HG03520 (cell line): ENCODE data around the gene ARG1.

Experiments
- ATAC-seq: cut with Tn5 transposase; IDR thresholded peaks from one replicate; pipeline ENCODE4 v1.9.1; 2021; ENCODE audit warnings: mild to moderate bottlenecking, moderate library complexity; ENCODE audit not compliant: unreplicated experiment

Gene ARG1

DNA sequence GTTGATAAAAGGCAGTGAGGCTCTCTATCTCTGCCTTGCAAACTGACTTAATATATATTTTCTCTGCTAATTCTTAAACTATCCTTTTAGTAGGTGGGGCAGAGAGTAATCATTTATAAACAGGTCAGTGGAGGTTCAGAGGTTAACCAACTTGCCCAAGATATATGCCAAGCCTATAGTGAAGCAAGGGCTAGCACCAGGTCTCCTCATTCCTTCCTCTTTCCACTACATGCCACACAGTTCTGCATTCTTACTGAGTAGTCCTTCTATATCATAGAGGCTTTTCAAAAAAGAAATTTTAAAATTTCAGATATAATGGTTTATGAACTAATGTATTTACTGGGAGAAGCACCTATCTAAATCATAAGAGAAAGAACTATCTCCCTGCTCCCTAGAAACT lies 8.5 kb downstream of the ARG1 start:
- ATAC-seq, result no peak

- ATAC-seq, result no peak
Observed at GRCh38 chr6:131586543-131586942, 13.5 kb downstream of the ARG1 start.

- ATAC-seq, result no peak
Observed at GRCh38 chr6:131587909-131588308, 14.9 kb downstream of the ARG1 start.

GRCh38 chr6:131588643-131589042 lies 15.6 kb downstream of the ARG1 start:
- ATAC-seq, result no peak

- no peak for ATAC-seq
Observed at GRCh38 chr6:131592935-131593334, 19.9 kb downstream of the ARG1 start.

GRCh38 chr6:131594074-131594473 lies 21.0 kb downstream of the ARG1 start:
- no peak for ATAC-seq

GRCh38 chr6:131597446-131597845 lies 24.4 kb downstream of the ARG1 start:
- ATAC-seq, result no peak

GRCh38 chr6:131600716-131601115 lies 27.7 kb downstream of the ARG1 start:
- ATAC-seq, result no peak

GRCh38 chr6:131602781-131603312 lies 29.8 kb downstream of the ARG1 start:
- no peak for ATAC-seq

- no peak for ATAC-seq
Observed at GRCh38 chr6:131613296-131613925, 40.4 kb downstream of the ARG1 start.

DNA sequence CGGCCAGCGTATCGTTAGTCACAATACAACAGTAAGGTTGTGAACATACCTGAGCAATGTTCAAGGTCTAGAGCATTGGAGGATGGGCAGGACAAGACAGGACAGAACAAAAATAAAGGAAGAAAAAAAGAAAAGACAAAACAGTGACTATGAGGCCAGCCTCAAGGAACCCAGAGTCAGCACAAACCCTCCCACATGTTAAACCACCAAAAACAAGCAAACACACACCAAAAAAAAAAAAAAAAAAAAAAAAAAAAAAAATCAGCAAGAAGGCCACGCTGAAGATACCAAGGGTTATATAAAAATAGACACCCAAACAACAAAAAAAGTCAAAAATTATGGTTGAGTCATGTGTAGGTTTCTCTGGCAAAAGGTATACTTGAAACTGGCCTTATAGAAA lies 42.2 kb downstream of the ARG1 start:
- ATAC-seq, result no peak

DNA sequence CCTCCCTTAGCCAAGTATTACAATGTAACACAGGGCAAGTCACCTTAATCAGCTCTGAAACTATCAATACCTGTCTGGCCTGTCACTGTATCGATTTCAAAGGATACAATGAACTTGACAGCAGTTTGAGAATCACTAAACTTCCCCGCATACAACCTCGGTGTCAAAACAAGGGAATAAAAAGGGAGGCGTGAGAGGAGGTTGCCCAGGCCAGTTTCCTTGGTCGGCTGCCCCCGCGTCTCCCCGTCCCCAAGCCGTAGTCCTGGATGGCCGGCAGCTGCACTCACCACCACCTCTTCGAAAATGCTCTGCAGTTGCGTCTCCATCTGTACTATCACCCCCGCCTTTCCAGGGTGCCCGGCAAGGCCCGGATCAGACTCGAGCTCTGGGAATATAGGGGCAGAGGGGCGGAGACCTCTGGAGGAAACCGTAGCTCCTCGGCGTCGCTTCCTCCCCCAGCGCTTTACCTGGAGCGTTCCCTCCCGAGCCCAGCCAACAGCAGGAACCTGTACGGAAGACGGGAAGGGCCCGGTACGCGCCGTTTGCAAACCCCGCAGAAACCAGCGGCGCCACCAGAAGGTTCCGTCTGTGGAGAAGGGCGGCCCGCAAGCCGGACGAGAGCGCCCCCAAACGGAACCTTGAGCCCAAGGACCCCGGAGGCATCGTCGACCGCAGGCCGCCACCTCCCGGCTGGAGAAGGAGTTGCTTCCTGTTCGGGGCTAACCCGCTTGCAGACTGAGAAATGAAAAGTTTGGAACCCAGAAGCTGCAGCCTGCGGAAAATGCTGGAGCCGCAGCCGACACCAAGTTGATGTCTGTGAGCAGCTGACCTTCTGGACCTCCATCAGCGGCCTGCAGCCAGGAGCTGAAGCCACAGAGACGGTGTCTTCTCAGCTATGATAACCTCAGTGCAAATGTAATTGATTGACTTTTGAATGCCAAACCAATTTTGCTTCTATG lies 55.0 kb downstream of the ARG1 start, which contains the start of gene MED23:
MED23 (minus strand) TSS at position 519 of the 959 bp plus-strand sequence; CDS start at position 326, 193 bp downstream.
- ATAC-seq, result peak; percentile 94

DNA sequence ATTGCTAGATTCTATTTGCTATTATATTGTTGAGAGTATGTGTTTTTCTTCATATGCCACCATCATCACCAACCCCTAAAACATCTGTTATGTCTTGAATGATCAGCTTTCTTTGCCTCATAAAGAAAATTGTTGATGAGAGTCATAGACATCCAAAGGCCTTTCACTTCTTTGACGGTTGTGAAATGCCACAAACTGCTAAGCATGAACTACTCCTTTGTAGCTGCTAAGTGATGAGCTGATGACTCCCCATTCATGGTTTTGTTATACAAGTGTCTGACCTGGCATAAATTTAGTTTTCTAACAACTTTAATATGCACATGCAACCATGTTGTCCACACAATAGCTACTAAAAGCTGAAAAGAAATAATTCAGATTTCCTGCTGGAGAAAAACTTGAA lies 55.7 kb downstream of the ARG1 start:
- ATAC-seq, result no peak

DNA sequence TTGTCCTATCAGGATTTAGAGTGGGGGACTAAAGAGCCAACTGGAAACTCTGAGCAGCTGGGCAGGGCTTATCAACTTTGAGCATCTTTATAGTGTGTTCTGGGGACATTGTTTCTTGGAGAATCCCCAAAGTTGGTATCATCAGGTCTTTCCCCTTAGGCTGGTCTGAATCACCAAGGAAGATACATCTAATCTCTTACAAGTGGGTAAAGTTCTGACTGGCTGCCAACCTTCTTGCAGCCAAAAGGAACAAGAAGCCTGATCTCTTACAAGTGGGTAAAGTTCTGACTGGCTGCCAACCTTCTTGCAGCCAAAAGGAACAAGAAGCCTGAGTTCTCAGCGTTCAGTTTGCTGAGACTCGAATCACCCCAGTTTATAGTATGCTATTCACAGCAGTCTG lies 56.6 kb downstream of the ARG1 start:
- ATAC-seq, result no peak

DNA sequence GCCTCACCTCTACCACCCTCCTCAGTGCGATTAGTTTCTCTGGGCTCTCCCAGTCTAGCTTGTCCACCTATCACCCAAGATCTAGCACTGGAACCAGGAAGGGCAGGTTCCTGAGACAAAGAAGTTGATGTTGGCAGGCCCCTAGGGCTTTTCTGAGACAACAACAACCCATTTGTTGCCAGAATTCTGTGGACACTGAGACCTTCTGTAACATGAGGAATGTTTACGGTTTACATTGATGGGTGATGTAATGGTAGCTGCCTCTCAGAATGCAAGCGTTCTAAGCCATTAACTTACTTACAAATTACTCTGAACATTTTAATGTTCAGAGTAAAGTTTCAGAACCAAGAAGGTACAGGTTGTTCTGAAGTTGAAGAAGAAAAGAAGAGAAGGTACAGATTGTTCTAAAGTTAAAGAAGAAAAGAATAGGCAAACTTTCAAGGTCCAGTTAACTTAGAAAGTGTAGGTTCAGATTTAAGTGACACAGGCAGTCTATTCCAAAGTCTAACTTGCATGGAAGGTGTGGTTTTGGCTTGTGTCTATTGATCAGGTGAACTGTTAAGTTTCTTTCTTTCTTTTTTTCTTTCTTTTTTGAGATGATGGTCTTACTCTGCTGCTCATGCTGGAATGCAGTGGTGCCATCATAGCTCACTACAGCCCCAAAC lies 58.7 kb downstream of the ARG1 start:
- ATAC-seq, result no peak
